HG02981 (cell line): ENCODE measurements around the gene IFNA21.
"Not testable (repeated sequence)": the region's sequence is repeated elsewhere in the genome, so short reads cannot be mapped to it uniquely, and the experiment has no call there.

Experiments
- ATAC-seq: cut with Tn5 transposase; IDR thresholded peaks from one replicate; pipeline ENCODE4 v1.9.1; 2021; ENCODE audit warnings: mild to moderate bottlenecking, moderate library complexity; ENCODE audit not compliant: unreplicated experiment

IFNA21 gene

DNA sequence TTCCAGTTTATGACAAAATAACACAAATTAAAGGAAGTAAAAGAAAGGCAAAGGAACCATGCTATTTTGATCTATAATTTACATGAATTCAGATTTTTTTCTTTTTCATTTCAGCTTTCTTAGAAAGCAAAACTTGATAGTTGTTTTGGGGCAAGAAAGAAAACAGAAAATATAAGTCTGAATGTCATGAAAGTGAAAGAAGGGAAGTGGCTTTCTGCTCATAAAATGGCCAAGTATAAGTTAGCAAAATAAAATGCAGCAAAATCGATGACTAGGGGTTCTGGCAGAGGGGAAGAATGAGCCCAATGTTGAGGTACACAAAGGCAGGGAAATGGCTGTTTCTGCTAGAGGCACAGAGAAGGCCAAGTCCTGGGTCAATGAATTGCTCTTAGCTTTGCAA is 21.9 kb downstream of the IFNA21 start:
- ATAC-seq: no peak

DNA sequence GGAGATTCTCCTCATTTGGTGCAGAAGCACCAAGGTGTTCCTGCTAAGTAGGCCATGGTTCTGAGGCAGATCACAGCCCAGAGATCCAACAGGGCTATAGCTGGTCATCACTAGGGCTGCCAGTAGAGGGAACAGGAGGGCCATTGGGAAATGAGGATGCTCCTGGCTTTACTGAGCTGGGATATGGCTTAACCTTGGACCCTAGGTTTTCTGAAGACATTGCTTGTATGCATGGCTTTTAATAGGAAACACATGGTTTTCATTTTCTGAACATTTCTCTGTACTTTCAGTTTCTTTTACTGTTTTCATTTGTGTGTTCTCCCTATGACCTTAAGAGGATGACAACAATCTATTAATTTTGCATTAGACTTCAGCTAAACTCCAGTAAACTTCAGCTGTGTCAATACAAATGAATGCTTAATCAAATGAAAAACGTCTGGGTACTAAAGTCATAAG is 25.0 kb downstream of the IFNA21 start, which contains the start of gene IFNW1:
Gene IFNW1, minus strand, starts transcription at position 406 of the 456 bp plus-strand sequence. Its CDS starts 262 bp downstream, at position 144.
- peak; percentile 41 for ATAC-seq

DNA sequence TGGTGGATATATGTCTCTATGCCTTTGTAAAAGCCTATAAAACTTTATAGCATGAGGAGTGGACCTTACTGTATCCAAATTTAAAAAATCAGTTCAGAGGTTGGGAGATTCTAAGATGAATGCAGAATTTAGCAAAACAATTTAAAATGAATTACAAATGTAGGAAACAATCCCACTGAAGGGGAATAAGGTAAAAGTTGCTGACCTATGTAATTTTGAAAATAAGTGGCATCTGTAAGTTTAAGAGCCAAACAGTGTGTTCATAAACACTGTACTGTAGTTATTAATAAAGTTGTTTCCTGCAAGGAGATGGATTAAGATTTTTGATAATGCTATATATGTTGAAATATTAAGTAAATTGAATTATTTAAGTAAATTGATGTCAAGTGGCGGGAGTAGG is 29.4 kb downstream of the IFNA21 start:
- ATAC-seq: no peak

DNA sequence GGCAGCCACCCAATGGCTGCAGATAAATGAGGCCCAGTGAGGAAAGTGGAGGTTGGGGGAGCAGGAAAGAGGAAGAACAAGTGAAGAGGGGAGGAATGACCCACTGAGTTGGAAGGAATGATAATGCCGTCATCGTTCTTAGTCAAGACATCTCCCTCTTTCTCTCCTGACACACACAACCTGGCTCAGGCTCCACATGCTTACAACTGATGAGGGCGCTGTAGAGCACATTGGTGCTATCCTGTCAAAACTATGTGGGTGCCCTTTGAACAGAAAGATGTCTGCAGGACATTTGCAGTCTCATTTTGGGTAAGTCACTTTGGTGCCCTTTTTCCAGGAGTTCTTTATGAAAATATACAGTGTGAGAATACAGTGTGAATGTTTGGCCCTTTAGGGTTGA is 30.7 kb downstream of the IFNA21 start:
- ATAC-seq: no peak

DNA sequence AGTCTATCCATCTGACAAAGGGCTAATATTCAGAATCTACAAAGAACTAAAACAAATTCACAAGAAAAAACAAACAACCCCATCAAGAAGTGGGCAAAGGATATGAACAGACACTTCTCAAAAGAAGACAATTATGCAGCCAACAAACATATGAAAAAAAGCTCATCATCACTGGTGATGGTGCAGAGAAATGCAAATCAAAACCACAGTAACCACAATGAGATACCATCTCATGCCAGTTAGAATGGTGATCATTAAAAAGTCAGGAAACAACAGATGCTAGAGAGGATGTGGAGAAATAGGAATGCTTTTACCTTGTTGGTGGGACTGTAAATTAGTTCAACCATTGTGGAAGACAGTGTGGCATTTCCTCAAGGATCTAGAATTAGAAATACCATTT is 38.3 kb downstream of the IFNA21 start:
- not testable (repeated sequence) for ATAC-seq

DNA sequence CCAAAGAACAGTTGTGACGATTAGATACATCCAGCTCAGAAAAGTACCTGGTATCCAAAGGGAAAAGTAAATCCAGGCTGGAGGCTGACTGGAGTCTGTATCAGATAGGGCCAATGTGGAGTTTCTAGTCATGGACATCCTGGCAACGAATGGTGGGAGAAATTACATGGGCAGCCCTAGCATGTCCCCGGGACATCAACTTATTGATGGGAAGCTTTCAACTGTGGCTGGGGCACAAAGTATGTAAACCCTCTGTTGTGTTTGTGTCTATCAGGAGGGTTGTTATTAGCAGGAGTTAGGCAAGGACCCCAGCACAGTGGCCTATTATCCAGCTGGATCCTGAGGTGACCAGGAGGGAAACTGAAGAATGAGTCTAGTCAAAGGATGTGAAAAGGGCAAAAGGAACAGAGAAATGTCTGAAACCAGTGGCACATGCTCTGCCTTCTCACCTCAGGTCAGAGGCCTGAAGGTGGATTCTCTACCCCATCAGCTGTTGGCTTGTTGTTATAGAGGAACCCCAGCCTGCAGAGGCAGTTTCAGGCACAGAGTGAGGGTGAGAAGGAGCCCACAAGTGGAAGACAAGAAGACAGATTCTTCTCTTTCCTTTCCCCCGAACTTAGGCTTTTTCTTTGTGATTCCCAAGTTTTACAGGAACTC is 44.7 kb downstream of the IFNA21 start:
- ATAC-seq: peak; percentile 94

DNA sequence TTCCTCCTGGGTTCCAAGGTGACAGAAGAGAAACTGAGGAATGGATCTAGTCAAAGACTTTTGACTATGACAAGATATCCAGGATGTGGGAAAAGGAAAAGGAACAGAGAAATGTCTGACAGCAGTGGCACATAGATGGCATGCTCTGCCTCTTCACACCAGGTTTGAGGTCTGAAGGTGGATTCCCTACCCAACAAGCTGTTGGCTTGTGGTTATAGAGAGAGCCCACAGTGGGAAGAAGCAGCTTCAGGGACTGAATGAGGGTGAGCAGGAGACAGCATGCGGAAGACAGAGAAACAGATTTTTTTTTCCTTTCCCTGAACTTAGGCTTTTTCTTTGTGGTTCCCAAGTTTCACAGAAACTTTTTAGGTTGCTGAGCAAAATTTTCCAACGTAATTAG is 45.4 kb downstream of the IFNA21 start:
- no peak for ATAC-seq

DNA sequence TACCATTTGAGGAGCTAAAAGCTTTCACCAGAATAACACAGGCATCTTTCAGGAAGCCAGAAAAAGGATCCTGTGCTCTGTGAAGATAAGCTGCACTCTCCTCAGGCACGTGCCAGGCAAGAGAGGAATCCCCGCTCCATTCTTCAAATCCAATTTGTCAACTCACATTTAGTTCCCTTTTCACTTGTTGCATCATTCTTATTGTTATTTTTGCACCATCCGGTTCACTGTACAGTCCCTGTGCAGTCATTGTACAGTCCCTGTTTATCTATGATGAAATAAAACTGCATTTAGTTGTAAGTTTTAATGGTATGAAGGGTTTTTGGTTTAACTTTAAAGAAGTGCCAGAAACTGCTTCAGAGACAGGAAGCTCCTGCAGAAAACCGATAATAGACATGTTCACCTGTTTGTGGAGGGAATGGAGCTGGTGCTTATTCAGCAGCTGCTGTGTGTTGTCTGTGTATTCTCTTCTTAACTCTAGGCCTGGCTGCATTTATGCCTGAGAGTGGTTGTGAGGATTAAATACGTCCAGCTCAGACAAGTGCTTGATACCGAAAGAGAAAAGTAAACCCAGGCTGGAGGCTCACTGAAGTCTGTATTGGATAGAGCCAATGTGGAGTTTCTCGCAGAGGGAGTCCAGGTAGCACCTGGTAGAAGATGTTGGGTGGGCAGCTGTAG is 47.2 kb downstream of the IFNA21 start:
- ATAC-seq: no peak
